Right ventricle myocardium inferior (tissue), 1 donor: ENCODE data around the gene CDH24. TPM values are rescaled to one million over a fixed set of nuclear protein-coding genes. Genes with fewer than 3 reads are reported as not detected.

Experiments used
- ATAC-seq: fragments of 200-7000 bp; cut with Tn5 transposase; one replicate; pipeline ENCODE4 v1.9.1; 2020; ENCODE audit warnings: mild to moderate bottlenecking, moderate library complexity
- DNase-seq: peaks from one replicate; pipeline ENCODE4 v3.0.0; 2021; ENCODE audit errors: missing footprints
- intact Hi-C: fragments of 100-400 bp; cut with DNase I; formaldehyde crosslinking; loops from one replicate; pipeline ENCODE4 v1.11.0; 2022
- total RNA-seq: library from RNA; stranded (reverse); fragmentation: NEBNext Ultra II Directional; extraction: Animal tissue kit (Norgen Biotek cat#: 25700); gene quantifications from one replicate; pipeline ENCODE4 v1.2.1, GENCODE V29; 2021
- donor health status: DM: no; HTN: yes; CAD: no; lungs with severe emphysema.

The CDH24 gene
- total RNA-seq, 1 donor from 2014 or later = 2.5 TPM

GRCh38 chr14:23067847-23068788 lies 10.8 kb upstream of the CDH24 start:
- no peak for DNase-seq
- intact Hi-C loops = no loop called here
- ATAC-seq = no peak

DNA sequence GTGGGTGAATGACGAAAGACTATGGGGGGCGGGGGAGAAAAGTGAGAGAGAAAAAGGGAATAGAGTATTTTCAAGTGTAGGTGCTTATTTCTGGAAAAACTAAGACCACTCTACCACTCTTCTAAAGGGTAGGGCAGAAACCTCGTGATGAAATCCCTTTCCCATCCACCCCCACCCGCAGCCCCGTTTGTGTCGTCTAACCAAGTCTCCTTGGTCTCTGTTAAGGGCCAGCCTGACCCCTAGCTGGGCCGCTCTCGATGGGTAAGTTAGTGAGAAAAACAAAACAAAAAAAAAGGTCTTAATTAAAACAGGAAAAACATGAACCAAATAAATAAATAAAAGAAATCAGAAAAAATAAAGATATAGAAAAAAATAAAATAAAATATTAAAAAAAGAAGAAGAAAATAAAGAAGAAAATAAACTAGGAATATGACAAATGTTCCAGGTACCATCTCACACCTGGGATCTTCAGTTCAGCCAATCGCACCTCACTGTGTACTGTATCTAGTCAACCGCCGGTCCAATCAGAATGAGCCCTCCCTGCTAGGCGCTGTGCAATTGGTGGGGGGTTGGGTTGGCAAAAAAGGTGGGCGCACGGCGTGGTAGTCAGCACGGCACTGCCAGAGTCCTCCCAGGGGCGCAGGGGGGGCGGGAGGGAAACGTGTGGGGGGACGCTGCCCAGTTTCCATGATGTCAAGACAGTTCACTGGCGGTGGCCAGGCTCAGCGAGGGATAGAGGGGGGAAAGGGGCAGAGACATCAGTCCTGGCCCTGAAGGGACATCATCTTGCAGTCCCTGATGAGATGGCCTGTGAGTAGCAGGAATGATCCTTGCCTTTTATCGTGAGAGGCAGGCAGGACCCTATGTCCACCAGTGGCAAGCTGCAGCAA lies 9.8 kb upstream of the CDH24 start:
- intact Hi-C loops = no loop called here
- no peak for ATAC-seq
- DNase-seq = no peak

DNA sequence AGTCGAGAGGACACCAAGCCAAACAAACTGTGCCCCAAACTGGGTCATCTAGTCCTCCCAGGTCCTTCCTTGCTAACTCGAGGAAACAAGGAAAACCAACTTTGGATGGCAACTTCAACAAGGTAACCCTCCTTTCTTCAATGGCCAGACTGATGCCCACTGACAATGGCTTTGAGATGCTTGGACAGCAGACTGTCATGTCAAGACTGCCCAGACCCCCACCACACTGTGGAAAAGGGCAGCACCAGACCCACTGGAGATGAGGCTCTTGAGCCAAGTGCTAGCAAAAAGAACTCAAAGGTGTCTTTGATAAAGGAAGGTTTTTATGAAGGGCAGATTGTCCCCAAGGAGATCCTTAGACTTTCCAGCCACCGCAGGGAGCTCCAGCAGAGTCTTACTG lies 9.0 kb upstream of the CDH24 start:
- intact Hi-C loops = no loop called here
- no peak for DNase-seq
- ATAC-seq = no peak

DNA sequence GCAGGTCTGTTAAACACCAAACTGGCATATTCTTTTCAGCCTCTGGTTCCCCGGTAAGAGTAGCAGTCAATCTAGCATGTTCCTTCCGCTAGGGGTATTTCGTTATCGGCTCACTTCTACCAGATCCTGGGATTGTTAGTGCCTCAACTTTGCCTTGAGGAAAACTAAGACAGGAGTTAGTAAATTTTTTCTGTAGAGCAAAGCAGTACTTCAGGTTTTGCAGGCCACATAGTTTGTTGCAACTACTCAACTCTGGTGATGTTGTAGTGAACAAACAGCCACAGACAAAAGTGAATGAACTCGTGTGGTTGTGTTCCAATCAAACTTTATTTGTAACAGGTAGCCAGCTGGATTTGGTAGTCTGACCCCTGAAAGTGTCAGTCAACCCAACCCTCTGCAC lies 6.3 kb upstream of the CDH24 start:
- intact Hi-C loops = loop anchor here (5.0 kb wide), 1 partner anchor 39 kb away; the partner anchor contains the start of gene CIROP

DNA sequence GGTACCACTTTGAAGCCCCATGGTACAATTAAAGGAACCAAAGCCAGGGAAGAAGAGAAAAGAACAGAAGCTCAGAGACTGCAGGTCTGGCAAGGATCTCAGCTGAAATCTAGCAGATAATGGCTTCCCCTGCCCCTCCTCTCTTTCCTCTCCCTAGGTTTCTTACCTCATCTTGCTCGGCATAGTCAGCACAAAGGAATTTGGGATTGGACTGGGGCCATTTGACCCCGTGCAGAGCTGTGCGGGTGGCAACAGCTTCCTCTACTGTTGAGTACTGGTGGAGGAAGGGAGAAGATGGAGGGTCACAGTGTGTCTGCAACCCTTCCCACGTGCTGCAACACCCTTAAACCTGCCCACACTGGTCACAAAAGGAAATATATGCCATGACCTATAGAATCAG lies 4.7 kb upstream of the CDH24 start:
- peak; percentile 30 for ATAC-seq
- intact Hi-C loops = loop anchor here (5.0 kb wide), 1 partner anchor 40 kb away; the partner anchor contains the start of gene CIROP
- DNase-seq = no peak

More for the DNA sequence above, 6.3 kb upstream of the CDH24 start:
- no peak for ATAC-seq
- DNase-seq = no peak

GRCh38 chr14:23060536-23061260 lies 3.4 kb upstream of the CDH24 start:
- intact Hi-C loops = loop anchor here (5.0 kb wide), 1 partner anchor 42 kb away; the partner anchor contains the start of gene CIROP
- ATAC-seq (no peak), DNase-seq (no peak)

- DNase-seq (no peak), ATAC-seq (no peak)
- intact Hi-C loops = loop anchor here (1.0 to 10.0 kb wide), 4 partner anchors 64 to 504 kb away; partner anchors contain the start of gene PRMT5
These were observed 1.6 kb upstream of the CDH24 start for GRCh38 chr14:23058654-23059504.

DNA sequence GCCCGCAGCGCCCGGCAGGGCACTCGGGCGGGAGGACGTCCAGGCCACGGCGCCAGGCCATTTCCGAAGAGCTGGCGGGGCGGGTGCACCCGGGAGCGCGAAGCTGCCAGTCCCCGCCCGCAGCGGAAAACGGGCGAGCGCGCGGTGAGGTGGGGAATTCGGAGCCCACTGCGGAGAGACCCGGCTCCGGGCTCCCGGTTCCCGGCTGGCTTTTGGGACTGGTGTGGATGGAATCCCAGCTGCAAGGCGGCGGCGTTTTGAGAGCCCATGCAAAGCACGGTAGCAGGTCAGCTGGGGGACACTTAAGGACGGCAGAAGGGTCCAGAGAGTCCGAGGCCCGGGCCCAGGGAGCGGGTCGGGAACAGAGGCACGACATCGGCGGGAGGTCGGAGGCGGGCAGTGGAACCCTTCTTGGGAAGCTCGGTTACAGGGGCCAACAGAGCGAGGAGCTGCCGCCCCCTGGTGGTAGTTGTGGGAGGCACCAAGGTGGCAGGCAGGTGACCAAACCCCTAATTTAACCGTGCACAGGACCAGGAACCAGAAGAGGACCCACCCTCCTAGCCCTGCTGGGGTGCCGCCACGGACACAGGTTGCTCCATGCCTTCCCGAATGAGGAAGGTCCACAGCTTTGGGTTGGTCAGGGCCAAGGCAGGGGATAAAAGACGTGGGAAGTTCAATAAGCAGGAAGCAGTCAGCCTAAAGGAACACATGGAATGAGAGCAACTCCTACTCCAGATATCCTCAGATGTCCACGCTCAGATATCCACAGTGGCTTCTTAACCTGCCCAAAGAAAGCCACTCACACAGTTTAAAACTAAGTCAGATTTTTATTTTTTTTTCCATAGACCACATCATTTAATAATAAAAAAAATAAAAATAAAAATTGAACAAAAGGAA lies 685 bp upstream of the CDH24 start:
- peak; percentile 90 for DNase-seq
- intact Hi-C loops = loop anchor here (1.0 to 10.0 kb wide), 4 partner anchors 63 to 503 kb away; partner anchors contain the start of gene PRMT5
- ATAC-seq = peak; percentile 73

GRCh38 chr14:23056145-23056955 lies 970 bp downstream of the CDH24 start:
- ATAC-seq (peak; percentile 48), DNase-seq (peak; percentile 77)
- intact Hi-C loops = loop anchor here (5.0 to 10.0 kb wide), 2 partner anchors 129 to 502 kb away; partner anchors contain the start of gene PRMT5

GRCh38 chr14:23055621-23056144 lies 1.6 kb downstream of the CDH24 start:
- ATAC-seq = no peak
- intact Hi-C loops = loop anchor here (5.0 to 10.0 kb wide), 2 partner anchors 128 to 501 kb away; partner anchors contain the start of gene PRMT5
- no peak for DNase-seq

GRCh38 chr14:23055147-23055550 lies 2.2 kb downstream of the CDH24 start:
- no peak for ATAC-seq
- no peak for DNase-seq
- intact Hi-C loops = loop anchor here (5.0 to 10.0 kb wide), 2 partner anchors 128 to 500 kb away; partner anchors contain the start of gene PRMT5

GRCh38 chr14:23054000-23054811 lies 3.1 kb downstream of the CDH24 start:
- intact Hi-C loops = loop anchor here (10.0 kb wide), 1 partner anchor 499 kb away; no protein-coding TSS in a partner anchor
- ATAC-seq (no peak), DNase-seq (no peak)

DNA sequence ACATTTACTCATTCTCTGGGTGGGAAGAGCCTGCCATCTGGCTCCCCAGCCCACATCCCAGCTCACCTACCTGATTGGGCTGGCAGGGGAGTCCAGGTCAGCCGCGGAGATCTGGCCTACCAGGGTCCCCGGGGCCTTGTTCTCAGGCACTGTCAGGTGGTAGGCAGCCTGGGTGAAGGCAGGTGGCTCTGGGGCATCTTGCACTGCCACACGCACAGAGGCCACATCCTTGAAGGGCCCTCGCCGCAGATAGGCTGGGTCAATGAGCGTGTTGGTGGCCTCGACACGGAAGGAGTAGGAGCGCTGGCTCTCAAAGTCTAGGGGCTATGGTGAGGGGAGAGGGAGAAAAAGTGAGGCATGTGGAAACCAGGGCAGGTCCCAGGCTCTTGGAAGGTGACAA lies 3.9 kb downstream of the CDH24 start:
- intact Hi-C loops = loop anchor here (10.0 kb wide), 1 partner anchor 499 kb away; no protein-coding TSS in a partner anchor
- no peak for DNase-seq
- no peak for ATAC-seq

- no peak for DNase-seq
- intact Hi-C loops = loop anchor here (10.0 kb wide), 1 partner anchor 498 kb away; no protein-coding TSS in a partner anchor
- ATAC-seq = no peak
These were observed 4.6 kb downstream of the CDH24 start for GRCh38 chr14:23052671-23053070.
